ENCODE results near the gene SOAT1.

GRCh38 chr1:179322557-179322956 lies 29.0 kb downstream of the SOAT1 start:
- no peak for TF ChIP-seq CTCF (IDR thresholded peaks at IDR 0.05; ENCODE audit: low read depth, low read length, poor library complexity, severe bottlenecking)
- TF ChIP-seq EZH2phosphoT487 (IDR thresholded peaks at IDR 0.05; ENCODE audit: borderline replicate concordance, low read length) = no peak
